ENCODE results near the gene CSRNP2.
"Not testable (repeated sequence)": the region's sequence is repeated elsewhere in the genome, so short reads cannot be mapped to it uniquely, and the experiment has no call there.

The CSRNP2 gene

GRCh38 chr12:51028126-51028812 is 55.1 kb downstream of the CSRNP2 start:
- peak; percentile 83 for DNase-seq (ENCODE audit: low spot score)

DNA sequence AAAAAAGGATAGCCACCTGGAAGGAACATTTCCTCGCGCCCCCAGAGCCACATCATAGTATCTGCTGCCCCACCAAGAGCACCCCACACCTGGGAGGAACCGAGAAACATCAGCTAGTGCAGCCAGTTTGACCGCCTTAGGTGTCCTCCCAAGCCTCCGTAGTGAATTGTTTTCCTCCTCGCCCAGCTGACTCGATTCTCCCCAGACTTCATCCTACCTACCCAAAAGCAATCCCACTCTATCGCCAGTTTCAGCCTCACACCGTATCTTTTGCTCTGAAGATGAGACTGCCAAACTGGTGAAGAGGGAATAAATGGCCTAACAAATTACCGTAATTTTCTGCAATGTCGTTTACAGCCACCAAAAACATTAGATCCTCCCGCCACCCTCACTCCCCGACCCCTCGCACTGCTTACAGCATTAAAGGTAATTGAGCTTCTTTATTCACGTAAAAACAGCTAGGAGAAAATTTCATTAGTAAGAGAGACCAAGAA is 56.0 kb downstream of the CSRNP2 start:
- no peak for DNase-seq (ENCODE audit: low spot score)

DNA sequence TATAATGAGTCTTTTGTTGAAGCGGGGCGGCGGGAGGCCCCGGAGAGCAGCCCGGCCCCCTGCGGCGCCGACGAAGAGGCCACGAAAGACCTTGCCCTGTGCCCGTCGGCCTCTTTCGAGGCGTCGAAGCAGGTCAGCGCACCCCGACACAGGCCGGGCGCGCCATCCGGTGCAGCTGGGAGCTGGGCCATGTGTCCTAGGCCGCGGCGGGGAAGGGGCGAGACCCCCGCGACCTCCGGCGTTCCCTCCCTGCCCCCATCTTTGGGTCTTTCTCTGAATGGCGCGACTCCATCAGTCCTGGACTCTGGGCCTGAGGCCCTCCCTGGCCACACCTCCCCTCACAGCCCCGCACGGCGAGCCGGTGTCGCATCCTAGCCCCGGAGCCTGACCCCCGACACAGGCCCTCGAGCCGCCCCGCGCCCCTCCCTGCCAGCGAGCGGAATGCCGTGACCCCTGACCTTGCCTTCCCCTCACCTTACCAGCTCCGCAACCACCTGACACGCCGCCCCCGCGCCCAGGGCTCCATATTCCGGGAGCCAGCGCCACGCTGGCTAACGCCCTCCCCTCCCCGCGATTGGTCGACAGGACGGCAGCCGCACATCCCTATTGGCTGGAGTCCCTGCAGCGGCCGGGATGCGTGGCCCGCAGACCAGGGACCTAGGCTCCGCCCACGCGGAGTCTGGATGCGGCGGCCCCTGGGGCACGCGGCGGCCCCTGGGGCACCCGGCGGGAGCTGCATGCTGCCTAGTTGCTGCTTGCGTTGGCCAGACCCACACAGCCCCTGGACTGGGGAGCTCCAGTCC is 57.4 kb downstream of the CSRNP2 start, which contains the start of gene SLC11A2:
Gene SLC11A2, minus strand, starts transcription at position 549 of the 803 bp plus-strand sequence. CDS start 15,656 bp downstream, outside the sequence.
- DNase-seq (ENCODE audit: low spot score) = peak; percentile 99

DNA sequence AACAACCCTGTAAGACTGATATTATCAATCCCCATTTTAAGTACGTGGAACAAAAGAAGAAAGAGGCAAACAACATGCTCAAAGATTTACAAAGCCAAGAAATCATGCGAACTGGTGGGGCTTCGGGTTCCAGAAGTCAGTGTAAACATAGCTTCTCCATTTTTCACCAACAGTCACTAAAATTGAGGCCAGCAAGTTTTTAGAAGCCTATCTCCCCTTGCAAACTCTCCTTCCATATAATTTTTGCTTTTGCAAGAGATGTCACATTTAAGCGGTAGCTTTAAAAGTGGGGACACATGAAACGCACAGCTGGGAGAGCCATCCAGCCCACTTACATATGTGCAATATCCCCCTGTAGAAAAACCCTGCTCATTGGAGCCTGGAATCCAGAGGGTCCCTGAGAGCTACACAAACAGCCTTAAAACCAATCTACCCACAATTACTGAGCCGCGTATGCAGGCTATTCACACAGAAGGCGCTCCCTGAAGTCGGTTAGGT is 58.0 kb downstream of the CSRNP2 start:
- DNase-seq (ENCODE audit: low spot score) = no peak

DNA sequence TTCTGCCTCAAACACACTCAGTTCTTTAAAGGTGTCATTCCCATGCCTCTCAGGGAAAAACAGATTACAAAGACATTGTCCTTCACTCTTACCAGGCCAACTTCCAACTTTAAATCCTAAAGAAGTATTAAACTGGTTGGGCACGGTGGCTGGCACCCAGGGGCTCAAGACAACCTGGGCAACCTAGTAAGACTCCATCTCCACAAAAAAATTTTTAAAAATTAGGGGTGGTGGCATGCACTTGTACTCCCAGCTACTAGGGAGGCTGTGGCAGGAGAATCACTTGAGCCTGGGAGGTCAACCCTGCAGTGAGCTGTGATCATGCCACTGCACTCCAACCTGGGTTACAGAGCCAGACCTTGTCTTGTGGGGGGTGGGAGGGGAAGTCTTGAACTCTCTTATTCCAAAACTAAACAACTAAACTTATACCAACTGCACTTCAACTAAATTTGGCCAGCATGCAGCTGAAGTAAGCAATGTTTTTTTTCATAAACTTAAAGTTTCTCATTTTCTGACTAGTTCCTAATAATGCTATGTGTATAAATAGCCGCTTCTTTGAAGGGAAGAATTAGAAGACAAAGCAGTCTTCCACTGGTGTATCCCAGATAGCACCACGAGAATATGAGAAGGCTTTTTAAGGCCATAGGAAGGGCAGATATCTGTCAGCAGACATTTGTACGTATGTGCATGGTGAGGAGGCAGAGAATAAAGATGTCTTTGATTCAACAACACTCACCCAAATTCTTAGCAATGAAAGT is 59.6 kb downstream of the CSRNP2 start:
- DNase-seq (ENCODE audit: low spot score) = no peak

DNA sequence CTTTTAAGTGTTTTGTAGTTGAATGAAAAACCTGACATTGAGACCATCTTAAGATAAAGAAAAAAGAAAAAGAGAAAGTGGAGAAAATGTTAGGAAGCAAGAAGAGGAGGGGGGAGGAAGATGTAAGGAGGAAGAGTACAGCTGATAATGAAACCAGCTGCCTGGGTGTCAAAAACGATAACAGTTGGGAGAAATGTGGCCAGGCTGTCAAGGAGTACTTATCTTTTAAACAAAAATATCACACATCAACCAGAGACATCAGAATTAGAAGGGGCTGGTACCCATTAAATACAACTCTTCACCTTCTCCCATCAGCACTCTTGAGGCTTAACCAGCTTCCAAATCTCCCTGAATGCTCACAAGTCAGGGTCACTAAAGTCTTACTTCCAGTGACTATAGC is 61.7 kb downstream of the CSRNP2 start:
- no peak for DNase-seq (ENCODE audit: low spot score)

DNA sequence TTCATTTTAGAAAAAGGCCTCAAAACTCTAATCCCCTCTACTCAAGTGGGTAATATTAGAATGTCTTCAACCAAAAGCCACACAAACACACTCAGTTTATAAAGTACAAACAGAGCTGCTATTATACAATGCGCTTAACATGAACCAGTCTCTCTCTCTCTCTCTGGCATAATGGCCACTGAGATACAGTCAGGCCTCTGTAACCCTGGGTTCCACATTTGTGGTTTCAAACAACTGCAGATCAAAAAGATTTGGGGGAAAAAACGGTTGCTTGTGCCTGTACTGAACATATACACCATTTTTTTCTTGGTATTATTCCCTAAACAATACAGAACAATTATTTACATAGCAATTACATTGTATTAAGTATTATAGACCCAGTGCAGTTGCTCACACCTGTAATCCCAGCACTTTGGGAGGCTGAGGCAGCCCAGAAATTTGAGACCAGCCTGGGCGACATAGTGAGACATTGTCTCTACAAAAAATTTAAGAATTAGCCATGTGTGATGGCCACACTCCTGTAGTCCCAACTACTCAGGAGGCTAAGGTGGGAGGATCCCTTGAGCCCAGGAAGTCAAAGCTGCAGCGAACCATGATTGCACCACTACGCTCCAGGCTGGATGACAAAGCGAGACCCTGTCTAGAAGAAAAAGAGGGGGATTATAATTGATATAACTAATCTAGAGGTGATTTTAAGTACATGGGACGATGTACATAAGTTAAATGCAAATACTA is 62.8 kb downstream of the CSRNP2 start:
- no peak for DNase-seq (ENCODE audit: low spot score)

DNA sequence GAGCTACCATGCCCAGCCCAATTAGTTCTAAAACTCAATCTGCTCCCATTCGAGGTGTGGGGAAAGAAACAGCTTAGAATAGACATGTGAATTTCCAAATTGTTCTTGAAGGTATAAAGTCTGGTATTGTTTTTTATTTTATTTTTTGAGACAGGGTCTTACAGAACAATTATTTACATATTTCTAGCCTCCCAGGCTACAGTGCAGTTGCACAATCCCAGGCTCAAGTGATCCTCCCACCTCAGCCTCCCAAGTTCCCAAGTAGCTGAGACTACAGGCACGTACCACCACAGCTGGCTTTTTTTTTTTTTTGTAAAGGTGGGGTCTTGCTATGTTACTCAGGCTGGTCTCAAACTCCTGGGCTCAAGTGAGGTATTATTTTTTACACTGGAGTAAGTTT is 63.5 kb downstream of the CSRNP2 start:
- DNase-seq (ENCODE audit: low spot score) = no peak

DNA sequence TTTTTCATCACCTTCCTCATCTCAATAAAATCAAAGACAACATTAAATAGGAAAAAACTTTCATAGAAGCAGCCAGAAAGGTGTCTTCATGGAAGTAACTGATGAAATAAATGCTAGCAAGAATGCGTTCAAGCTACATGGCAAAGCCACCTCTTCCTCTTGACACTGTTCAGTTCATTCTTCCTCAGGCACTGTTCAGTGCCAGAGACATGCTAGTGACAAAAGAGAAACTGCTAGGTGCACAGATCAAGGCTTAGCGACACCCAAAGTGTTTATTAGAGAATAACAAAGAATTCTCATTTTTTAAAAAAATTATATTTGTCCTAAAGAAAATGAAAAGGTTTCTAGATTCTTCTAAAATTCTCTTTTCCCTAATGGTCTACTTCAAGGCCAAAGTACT is 64.4 kb downstream of the CSRNP2 start:
- DNase-seq (ENCODE audit: low spot score) = no peak

DNA sequence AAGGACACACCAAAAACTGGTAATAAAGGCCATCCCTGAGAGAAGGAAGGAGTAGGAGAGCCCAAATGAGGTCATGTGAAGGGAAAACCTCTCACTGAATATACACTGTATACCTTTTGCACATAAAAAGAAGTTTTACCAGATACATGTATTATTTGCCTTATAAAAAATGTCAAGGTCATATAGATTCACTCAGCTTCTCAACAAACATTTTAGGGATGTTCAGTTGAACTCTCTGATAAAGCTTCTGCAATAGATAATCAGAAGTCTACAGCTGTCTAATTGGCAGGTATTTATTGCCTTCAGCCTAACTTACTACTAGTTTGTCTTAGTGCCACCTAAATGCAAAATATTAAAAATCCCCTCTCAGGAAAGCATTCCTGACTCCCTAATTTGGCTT is 65.9 kb downstream of the CSRNP2 start:
- DNase-seq (ENCODE audit: low spot score) = no peak

DNA sequence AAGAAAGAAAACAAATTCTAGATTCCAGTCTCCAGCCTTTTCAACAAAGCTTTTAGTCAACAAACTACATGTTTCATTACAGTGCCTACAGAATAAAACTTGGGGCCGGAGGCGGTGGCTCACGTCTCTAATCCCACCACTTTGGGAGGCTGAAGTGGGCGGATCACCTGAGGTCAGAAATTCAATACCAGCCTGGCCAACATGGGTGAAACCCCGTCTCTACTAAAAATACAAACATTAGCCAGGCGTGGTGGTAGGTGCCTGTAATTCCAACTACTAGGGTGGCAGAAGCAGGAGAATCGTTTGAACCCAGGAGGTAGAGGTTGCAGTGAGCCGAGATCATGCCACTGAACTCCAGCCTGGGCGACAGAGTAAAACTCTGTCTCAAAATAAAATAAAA is 68.9 kb downstream of the CSRNP2 start:
- not testable (repeated sequence) for DNase-seq (ENCODE audit: low spot score)

GRCh38 chr12:51013441-51013840 is 70.0 kb downstream of the CSRNP2 start:
- DNase-seq (ENCODE audit: low spot score) = no peak

DNA sequence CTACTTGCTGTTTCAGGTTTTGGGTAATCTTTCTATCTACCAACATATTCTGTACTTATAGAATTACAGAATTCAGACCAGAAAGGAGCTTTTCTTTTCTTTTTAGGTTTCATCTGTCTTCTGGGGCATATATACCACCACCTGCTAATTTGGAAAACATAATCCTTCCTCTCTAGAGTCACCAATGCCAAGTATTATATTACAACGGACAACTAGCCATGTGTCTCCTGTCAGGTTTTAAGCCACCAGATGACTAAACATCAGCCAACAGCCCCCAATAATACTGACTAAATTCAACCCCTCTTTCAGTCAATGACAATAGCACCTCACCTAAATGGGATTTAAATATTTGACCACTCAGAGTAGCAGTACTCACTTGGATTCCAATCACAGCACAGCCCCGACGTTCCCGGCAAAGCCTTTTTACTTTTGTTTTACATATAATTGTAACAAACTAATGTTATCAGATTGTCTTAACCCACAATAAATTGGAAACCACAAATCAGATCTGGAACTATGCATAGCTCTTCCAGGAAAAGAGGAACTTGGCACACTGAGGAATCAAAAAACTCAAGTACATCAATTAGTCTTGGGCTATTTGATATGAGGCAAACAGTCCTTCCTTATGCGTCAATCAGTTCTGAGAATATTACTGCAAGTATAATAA is 70.7 kb downstream of the CSRNP2 start:
- DNase-seq (ENCODE audit: low spot score) = no peak

DNA sequence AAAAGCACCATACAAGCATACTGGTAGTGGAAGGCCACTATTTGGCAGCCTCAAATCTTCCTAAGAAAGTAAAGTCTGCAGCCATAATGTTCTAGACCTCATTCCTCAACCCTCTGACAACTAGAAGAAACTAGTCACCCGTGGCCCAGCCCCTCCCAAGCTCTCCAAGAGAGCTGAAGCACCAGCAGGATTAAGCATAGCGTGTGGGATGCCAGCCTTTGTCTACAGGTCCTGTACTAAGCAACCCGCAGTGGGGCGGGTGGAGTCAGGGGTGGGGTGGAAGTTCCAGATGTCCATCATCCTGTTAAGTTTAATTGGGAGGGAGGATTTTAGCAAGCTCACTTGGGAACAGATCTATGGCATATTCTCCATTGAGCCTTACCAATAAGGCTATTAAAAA is 71.4 kb downstream of the CSRNP2 start:
- DNase-seq (ENCODE audit: low spot score) = no peak
